HG02943 (cell line): Measurements from ENCODE around the gene SCRN3.
A peak's percentile ranks its signal among the peaks of the same experiment; 100 is the strongest.
"Not testable (repeated sequence)": the region's sequence is repeated elsewhere in the genome, so short reads cannot be mapped to it uniquely, and the experiment has no call there.

Experiments used
- ATAC-seq: cut with Tn5 transposase; IDR thresholded peaks from one replicate; pipeline ENCODE4 v1.9.1; 2021; ENCODE audit warnings: mild to moderate bottlenecking, low read depth, moderate library complexity; ENCODE audit not compliant: unreplicated experiment

The SCRN3 gene

GRCh38 chr2:174395284-174395968, at the start of gene SCRN3:
SCRN3 (plus strand) TSS chr2:174395730; CDS start chr2:174398284, 2,554 bp downstream.
- ATAC-seq, result peak; percentile 88

GRCh38 chr2:174350018-174350417, 45.5 kb upstream of the SCRN3 start:
- no peak for ATAC-seq

GRCh38 chr2:174350593-174351181, 44.8 kb upstream of the SCRN3 start:
- ATAC-seq, result no peak

- no peak for ATAC-seq
Observed at GRCh38 chr2:174353004-174353403, 42.5 kb upstream of the SCRN3 start.

- no peak for ATAC-seq
Observed at GRCh38 chr2:174356347-174356746, 39.2 kb upstream of the SCRN3 start.

- ATAC-seq, result not testable (repeated sequence)
Observed at GRCh38 chr2:174359663-174360062, 35.9 kb upstream of the SCRN3 start.

- no peak for ATAC-seq
Observed at GRCh38 chr2:174362949-174363348, 32.6 kb upstream of the SCRN3 start.

- ATAC-seq, result not testable (repeated sequence)
Observed at GRCh38 chr2:174363492-174364225, 31.9 kb upstream of the SCRN3 start.

- ATAC-seq, result no peak
Observed at GRCh38 chr2:174364628-174365027, 30.9 kb upstream of the SCRN3 start.

GRCh38 chr2:174365571-174365970, 30.0 kb upstream of the SCRN3 start:
- no peak for ATAC-seq

GRCh38 chr2:174368691-174369090, 26.8 kb upstream of the SCRN3 start:
- ATAC-seq, result no peak

GRCh38 chr2:174376967-174377366, 18.6 kb upstream of the SCRN3 start:
- ATAC-seq, result no peak

- ATAC-seq, result no peak
Observed at GRCh38 chr2:174383796-174384195, 11.7 kb upstream of the SCRN3 start.

GRCh38 chr2:174385201-174385600, 10.3 kb upstream of the SCRN3 start:
- no peak for ATAC-seq

GRCh38 chr2:174388706-174389105, 6.8 kb upstream of the SCRN3 start:
- not testable (repeated sequence) for ATAC-seq

- no peak for ATAC-seq
Observed at GRCh38 chr2:174389542-174389941, 6.0 kb upstream of the SCRN3 start.

GRCh38 chr2:174390303-174390702, 5.2 kb upstream of the SCRN3 start:
- ATAC-seq, result not testable (repeated sequence)

- no peak for ATAC-seq
Observed at GRCh38 chr2:174392706-174393105, 2.8 kb upstream of the SCRN3 start.

GRCh38 chr2:174395969-174396630, 570 bp downstream of the SCRN3 start:
- peak; percentile 23 for ATAC-seq

- no peak for ATAC-seq
Observed at GRCh38 chr2:174397773-174398172, 2.2 kb downstream of the SCRN3 start.

GRCh38 chr2:174399171-174399570, 3.6 kb downstream of the SCRN3 start:
- no peak for ATAC-seq
